ENCODE results near the gene BCL11B. TPM values are rescaled to one million over a fixed set of nuclear protein-coding genes. Genes with fewer than 3 reads are reported as not detected.

Gene BCL11B
- total and polyA plus RNA-seq, 9 of the 15 experiments (the other 6 are each of a cell fraction or from before 2014, with no cell fraction given): 0.09 TPM; not detected in 8

DNA sequence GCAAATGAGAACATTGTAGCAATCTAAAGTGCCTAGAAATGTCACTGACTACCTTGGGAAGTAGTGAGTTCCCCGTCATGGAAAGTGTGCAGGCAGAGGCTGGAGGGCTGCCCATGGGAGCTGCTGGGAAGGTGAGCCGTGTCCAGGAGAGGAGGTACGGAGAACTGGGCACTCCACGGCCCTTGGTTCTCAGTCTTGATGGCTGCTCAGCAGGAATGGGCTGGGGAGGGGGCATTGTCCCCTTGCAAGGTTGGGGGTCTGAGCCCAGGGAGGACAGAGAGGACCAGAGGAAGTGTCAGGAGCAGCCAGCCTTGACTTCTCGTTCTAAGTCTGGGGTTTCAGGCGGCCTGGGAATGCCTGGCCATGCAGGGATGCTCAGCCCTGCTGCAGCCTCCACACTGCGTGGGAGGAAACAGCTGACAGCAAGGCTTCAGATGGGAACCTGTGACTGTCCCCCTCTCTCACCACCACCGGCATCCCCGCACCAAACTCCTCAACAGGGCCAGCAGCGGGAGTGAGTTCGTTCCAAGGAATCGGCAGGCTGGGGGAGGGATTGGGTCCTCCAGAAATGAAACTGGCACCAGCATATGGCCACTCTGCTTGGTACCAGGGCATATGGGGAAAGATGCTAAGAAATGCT, 140.2 kb downstream of the BCL11B start:
- in situ Hi-C loops (cut with MboI): no loop called here
- no peaks in the 10 kb centered on the region for H3K79me2 ChIP-seq (ENCODE audit: control insufficient read depth, insufficient read depth, low read length)
- no peak overlapping the region for H3K9ac ChIP-seq (ENCODE audit: insufficient read depth in 1 of 2, low read depth in 2 of 2, low read length in 2 of 2)
- no peaks in the 10 kb centered on the region for H3K9me1 ChIP-seq (ENCODE audit: control insufficient read depth, insufficient read depth, low read length)
- no peaks in the 10 kb centered on the region for H3K36me3 ChIP-seq (ENCODE audit: control insufficient read depth, insufficient read depth, low read length)
- no peak overlapping the region for H3K4me2 ChIP-seq (ENCODE audit: insufficient read depth, low read length)
- FAIRE-seq (no peak), ATAC-seq (no peak), DNase-seq (ENCODE audit: extremely low read depth in 1 of 4, low spot score in 3 of 4) (no peak)
- WGBS (ENCODE audit: insufficient coverage, low coverage, missing lambda C conversion rate): 0% methylated on average over 7 of the region's 12 CpGs
- no peak overlapping the region for H2AFZ ChIP-seq (ENCODE audit: low read depth, low read length)
- ChIA-PET POLR2A (no interaction called here), CTCF (ENCODE audit: low intra/inter-chr PET ratio) (no interaction called here)
- H3K4me3 ChIP-seq: no peak overlapping the region
- H4K20me1 ChIP-seq (replicated peaks; ENCODE audit: control insufficient read depth, insufficient read depth, low read length): no peaks in the 10 kb centered on the region
- H3K9me3 ChIP-seq (replicated peaks; ENCODE audit: control insufficient read depth, insufficient read depth, low read depth, low read length): no peaks in the 10 kb centered on the region
- no peak overlapping the region for H3K27ac ChIP-seq (ENCODE audit: extremely low read depth, low read depth, low read length)
- intact Hi-C loops (cut with micrococcal nuclease): no loop called here
- H3K27me3 ChIP-seq (ENCODE audit: control insufficient read depth in 2 of 2, insufficient read depth in 2 of 2, low read length in 2 of 2): peaks cover 0 to 19% of the 10 kb centered on the region in 2 experiments; a peak in 2 of 5 replicates
- H3K4me1 ChIP-seq (replicated peaks in 1 of 2; ENCODE audit: control insufficient read depth in 2 of 2, insufficient read depth in 2 of 2, low read length in 2 of 2): no peaks in the 10 kb centered on the region
- BruUV-seq (replicated peaks): no TSS peak
- TF ChIP-seq, protein P1, sequence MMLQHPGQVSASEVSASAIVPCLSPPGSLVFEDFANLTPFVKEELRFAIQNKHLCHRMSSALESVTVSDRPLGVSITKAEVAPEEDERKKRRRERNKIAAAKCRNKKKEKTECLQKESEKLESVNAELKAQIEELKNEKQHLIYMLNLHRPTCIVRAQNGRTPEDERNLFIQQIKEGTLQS (IDR thresholded peaks at IDR 0.05): no peak
- TF ChIP-seq, protein P1 (CRISPR knock-in tag; conservative IDR thresholded peaks at IDR 0.05): no peak
- TF ChIP-seq, protein P2, sequence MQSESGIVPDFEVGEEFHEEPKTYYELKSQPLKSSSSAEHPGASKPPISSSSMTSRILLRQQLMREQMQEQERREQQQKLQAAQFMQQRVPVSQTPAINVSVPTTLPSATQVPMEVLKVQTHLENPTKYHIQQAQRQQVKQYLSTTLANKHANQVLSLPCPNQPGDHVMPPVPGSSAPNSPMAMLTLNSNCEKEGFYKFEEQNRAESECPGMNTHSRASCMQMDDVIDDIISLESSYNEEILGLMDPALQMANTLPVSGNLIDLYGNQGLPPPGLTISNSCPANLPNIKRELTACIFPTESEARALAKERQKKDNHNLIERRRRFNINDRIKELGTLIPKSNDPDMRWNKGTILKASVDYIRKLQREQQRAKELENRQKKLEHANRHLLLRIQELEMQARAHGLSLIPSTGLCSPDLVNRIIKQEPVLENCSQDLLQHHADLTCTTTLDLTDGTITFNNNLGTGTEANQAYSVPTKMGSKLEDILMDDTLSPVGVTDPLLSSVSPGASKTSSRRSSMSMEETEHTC (IDR thresholded peaks at IDR 0.05): no peak
- no peak for TF ChIP-seq ZNF347 (CRISPR knock-in tag; IDR thresholded peaks at IDR 0.05; ENCODE audit: low read depth)
- no peak for TF ChIP-seq RCOR1 (IDR thresholded peaks at IDR 0.05; ENCODE audit: borderline replicate concordance in 1 of 2, low read depth in 2 of 2, low read length in 2 of 2)
- TF ChIP-seq RBM22 (IDR thresholded peaks at IDR 0.05; ENCODE audit: low read depth, low read length, poor library complexity, severe bottlenecking): no peak
- TF ChIP-seq, protein P3, sequence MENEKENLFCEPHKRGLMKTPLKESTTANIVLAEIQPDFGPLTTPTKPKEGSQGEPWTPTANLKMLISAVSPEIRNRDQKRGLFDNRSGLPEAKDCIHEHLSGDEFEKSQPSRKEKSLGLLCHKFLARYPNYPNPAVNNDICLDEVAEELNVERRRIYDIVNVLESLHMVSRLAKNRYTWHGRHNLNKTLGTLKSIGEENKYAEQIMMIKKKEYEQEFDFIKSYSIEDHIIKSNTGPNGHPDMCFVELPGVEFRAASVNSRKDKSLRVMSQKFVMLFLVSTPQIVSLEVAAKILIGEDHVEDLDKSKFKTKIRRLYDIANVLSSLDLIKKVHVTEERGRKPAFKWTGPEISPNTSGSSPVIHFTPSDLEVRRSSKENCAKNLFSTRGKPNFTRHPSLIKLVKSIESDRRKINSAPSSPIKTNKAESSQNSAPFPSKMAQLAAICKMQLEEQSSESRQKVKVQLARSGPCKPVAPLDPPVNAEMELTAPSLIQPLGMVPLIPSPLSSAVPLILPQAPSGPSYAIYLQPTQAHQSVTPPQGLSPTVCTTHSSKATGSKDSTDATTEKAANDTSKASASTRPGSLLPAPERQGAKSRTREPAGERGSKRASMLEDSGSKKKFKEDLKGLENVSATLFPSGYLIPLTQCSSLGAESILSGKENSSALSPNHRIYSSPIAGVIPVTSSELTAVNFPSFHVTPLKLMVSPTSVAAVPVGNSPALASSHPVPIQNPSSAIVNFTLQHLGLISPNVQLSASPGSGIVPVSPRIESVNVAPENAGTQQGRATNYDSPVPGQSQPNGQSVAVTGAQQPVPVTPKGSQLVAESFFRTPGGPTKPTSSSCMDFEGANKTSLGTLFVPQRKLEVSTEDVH (IDR thresholded peaks at IDR 0.05; ENCODE audit: low read depth, partially characterized antibody): no peak
- no peak for TF ChIP-seq SIX5 (IDR thresholded peaks at IDR 0.05; ENCODE audit: borderline replicate concordance in 1 of 2, insufficient read depth in 1 of 2, low read depth in 1 of 2, low read length in 2 of 2)
- TF ChIP-seq GATA2 (CRISPR knock-in tag; IDR thresholded peaks at IDR 0.05): no peak
- TF ChIP-seq, protein P4, sequence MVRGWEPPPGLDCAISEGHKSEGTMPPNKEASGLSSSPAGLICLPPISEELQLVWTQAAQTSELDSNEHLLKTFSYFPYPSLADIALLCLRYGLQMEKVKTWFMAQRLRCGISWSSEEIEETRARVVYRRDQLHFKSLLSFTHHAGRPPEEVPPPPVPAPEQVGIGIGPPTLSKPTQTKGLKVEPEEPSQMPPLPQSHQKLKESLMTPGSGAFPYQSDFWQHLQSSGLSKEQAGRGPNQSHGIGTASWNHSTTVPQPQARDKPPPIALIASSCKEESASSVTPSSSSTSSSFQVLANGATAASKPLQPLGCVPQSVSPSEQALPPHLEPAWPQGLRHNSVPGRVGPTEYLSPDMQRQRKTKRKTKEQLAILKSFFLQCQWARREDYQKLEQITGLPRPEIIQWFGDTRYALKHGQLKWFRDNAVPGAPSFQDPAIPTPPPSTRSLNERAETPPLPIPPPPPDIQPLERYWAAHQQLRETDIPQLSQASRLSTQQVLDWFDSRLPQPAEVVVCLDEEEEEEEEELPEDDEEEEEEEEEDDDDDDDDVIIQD (CRISPR knock-in tag; IDR thresholded peaks at IDR 0.05): no peak
- no peak for TF ChIP-seq ZNF764 (CRISPR knock-in tag; IDR thresholded peaks at IDR 0.05; ENCODE audit: low read depth)
- TF ChIP-seq E2F3 (CRISPR knock-in tag; IDR thresholded peaks at IDR 0.05): no peak
